ENCODE results near the gene SPTSSA.

Gene SPTSSA

GRCh38 chr14:34498684-34499412 is 36.8 kb upstream of the SPTSSA start:
- peak; percentile 83 for TF ChIP-seq CTCF (conservative IDR thresholded peaks at IDR 0.05)
- H3K27ac ChIP-seq = no peak overlapping the region

- no peak for TF ChIP-seq CTCF (conservative IDR thresholded peaks at IDR 0.05)
- H3K27ac ChIP-seq = no peak overlapping the region
Observed at GRCh38 chr14:34496679-34497513, 34.9 kb upstream of the SPTSSA start.

GRCh38 chr14:34496007-34496678 is 34.1 kb upstream of the SPTSSA start:
- H3K27ac ChIP-seq = no peak overlapping the region
- TF ChIP-seq CTCF (conservative IDR thresholded peaks at IDR 0.05) = no peak

- TF ChIP-seq CTCF (conservative IDR thresholded peaks at IDR 0.05) = no peak
Observed at GRCh38 chr14:34489324-34489723, 27.3 kb upstream of the SPTSSA start.

GRCh38 chr14:34488528-34488927 is 26.5 kb upstream of the SPTSSA start:
- TF ChIP-seq CTCF (conservative IDR thresholded peaks at IDR 0.05) = no peak
- no peak overlapping the region for H3K27ac ChIP-seq

More at GRCh38 chr14:34489324-34489723, 27.3 kb upstream of the SPTSSA start:
- no peak overlapping the region for H3K27ac ChIP-seq

- no peak for TF ChIP-seq CTCF (conservative IDR thresholded peaks at IDR 0.05)
- no peak overlapping the region for H3K27ac ChIP-seq
Observed at GRCh38 chr14:34484726-34485125, 22.7 kb upstream of the SPTSSA start.

- H3K27ac ChIP-seq = no peak overlapping the region
- TF ChIP-seq CTCF (conservative IDR thresholded peaks at IDR 0.05) = no peak
Observed at GRCh38 chr14:34482463-34482862, 20.4 kb upstream of the SPTSSA start.
